ENCODE results near the gene EYA4.

DNA sequence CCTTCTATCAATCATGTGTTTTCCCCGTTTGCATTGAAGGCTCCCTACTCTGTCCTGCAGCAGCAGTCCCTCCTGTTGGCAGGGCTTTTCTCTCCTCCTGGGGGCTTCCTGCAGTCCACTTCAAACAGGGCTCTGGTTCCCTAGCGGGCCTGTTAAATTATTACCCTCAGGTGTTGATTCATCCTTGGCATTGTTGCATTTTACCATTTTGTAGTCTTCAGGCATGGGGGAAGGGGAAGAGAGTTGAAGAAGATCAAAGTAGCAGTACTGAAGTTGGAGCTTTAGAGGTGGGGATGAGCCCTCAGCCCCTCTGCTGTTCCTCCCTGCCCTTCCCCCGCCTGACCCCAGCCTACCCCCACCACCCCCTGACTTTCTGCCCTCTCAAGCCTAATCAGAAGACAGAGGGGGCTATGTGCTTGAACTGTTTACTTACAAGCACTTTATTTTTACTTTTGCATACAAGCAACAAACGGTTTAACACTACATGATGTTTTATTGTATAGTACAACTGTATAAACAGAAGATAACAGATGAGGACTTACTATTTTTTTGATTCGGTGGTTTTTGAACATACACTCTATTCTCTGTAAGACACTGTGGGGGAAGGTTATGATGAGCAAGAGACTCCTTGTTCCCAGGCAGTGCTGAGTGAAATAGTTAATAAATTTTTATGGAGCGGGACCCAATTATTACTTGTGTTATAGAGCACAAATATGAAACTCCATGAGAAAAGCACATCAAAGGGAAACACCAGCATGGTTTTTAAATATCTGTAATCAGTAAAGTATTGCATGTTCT lies 169.7 kb downstream of the EYA4 start:
- TF ChIP-seq, protein P1, sequence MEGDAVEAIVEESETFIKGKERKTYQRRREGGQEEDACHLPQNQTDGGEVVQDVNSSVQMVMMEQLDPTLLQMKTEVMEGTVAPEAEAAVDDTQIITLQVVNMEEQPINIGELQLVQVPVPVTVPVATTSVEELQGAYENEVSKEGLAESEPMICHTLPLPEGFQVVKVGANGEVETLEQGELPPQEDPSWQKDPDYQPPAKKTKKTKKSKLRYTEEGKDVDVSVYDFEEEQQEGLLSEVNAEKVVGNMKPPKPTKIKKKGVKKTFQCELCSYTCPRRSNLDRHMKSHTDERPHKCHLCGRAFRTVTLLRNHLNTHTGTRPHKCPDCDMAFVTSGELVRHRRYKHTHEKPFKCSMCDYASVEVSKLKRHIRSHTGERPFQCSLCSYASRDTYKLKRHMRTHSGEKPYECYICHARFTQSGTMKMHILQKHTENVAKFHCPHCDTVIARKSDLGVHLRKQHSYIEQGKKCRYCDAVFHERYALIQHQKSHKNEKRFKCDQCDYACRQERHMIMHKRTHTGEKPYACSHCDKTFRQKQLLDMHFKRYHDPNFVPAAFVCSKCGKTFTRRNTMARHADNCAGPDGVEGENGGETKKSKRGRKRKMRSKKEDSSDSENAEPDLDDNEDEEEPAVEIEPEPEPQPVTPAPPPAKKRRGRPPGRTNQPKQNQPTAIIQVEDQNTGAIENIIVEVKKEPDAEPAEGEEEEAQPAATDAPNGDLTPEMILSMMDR (IDR thresholded peaks at IDR 0.05; ENCODE audit: insufficient read depth, low read length, poor library complexity, severe bottlenecking): no peak
- TF ChIP-seq EZH2phosphoT487 (conservative IDR thresholded peaks at IDR 0.05; ENCODE audit: low read length): no peak

All from SU-DHL-6 (cell line).